NT2/D1 (cell line): ENCODE measurements around the gene PLEKHH2.

Source experiments
- SUZ12 ChIP-seq: IDR thresholded peaks from 2 replicates; pipeline ENCODE4 v1.6.1; 2011; ENCODE audit not compliant: insufficient read length, insufficient read depth; ENCODE audit errors: extremely low read depth
- YY1 ChIP-seq: IDR thresholded peaks from 2 replicates; pipeline ENCODE4 v1.6.1; 2011; ENCODE audit not compliant: insufficient read length, insufficient read depth
- ZNF274 ChIP-seq: IDR thresholded peaks from 2 replicates; pipeline ENCODE4 v1.6.1; 2011; ENCODE audit warnings: mild to moderate bottlenecking, low read depth, low read length

GRCh38 chr2:43803113-43803512 is 166.1 kb downstream of the PLEKHH2 start:
- TF ChIP-seq YY1 (no peak), ZNF274 (no peak), SUZ12 (no peak)
